H9 (cell line): Measurements from ENCODE around the gene STKLD1. TPM values are rescaled to one million over a fixed set of nuclear protein-coding genes. Genes with fewer than 3 reads are reported as not detected.

Source experiments
- DNase-seq: peaks from one replicate; pipeline ENCODE4 v3.0.0-alpha.2; 2017
- H2AFZ ChIP-seq: one replicate; pipeline ENCODE4 v1.6.1; 2013; ENCODE audit warnings: mild to moderate bottlenecking, low read length, control low read depth, moderate library complexity
- H2AK5ac ChIP-seq: 2 replicates; pipeline ENCODE4 v1.6.1; 2013; ENCODE audit warnings: low read length, control low read depth, mixed read lengths; ENCODE audit not compliant: insufficient read length
- H2BK120ac ChIP-seq: one replicate; pipeline ENCODE4 v1.6.1; 2013; ENCODE audit warnings: low read depth, mild to moderate bottlenecking, low read length, control low read depth, inconsistent platforms; ENCODE audit not compliant: poor library complexity, severe bottlenecking
- H2BK12ac ChIP-seq: 2 replicates; pipeline ENCODE4 v1.6.1; 2013; ENCODE audit warnings: low read length, control low read depth, mixed read lengths, low read depth; ENCODE audit not compliant: insufficient read length
- H2BK15ac ChIP-seq: 2 replicates; pipeline ENCODE4 v1.6.1; 2013; ENCODE audit warnings: low read depth, low read length, control low read depth
- H2BK20ac ChIP-seq: one replicate; pipeline ENCODE4 v1.6.1; 2013; ENCODE audit warnings: low read depth, mild to moderate bottlenecking, low read length, control low read depth, inconsistent platforms; ENCODE audit not compliant: poor library complexity, severe bottlenecking
- H2BK5ac ChIP-seq: 2 replicates; pipeline ENCODE4 v1.6.1; 2013; ENCODE audit warnings: low read length, control low read depth, mixed read lengths; ENCODE audit not compliant: insufficient read length
- H3K14ac ChIP-seq: 2 replicates; pipeline ENCODE4 v1.6.1; 2013; ENCODE audit warnings: low read length, control low read depth; ENCODE audit not compliant: insufficient read depth
- H3K18ac ChIP-seq: 2 replicates; pipeline ENCODE4 v1.6.1; 2013; ENCODE audit warnings: low read depth, mild to moderate bottlenecking, mixed read lengths, low read length, control low read depth; ENCODE audit not compliant: insufficient read length
- H3K23ac ChIP-seq: 2 replicates; pipeline ENCODE4 v1.6.1; 2013; ENCODE audit warnings: low read length, control low read depth, mixed read lengths, low read depth; ENCODE audit not compliant: insufficient read length
- H3K23me2 ChIP-seq: 2 replicates; pipeline ENCODE4 v1.6.1; 2013; ENCODE audit warnings: low read depth, mild to moderate bottlenecking, mixed read lengths, low read length, control low read depth; ENCODE audit not compliant: insufficient read length, poor library complexity, severe bottlenecking
- H3K27ac ChIP-seq: 2 replicates; pipeline ENCODE4 v1.5.1; 2013; ENCODE audit warnings: low read length, control low read depth, mixed read lengths, low read depth; ENCODE audit not compliant: insufficient read length
- H3K27me3 ChIP-seq: 2 replicates; pipeline ENCODE4 v1.6.1; 2013; ENCODE audit warnings: low read length, control low read depth, inconsistent platforms; ENCODE audit not compliant: insufficient read depth
- H3K4ac ChIP-seq: 2 replicates; pipeline ENCODE4 v1.6.1; 2013; ENCODE audit warnings: low read depth, mild to moderate bottlenecking, control low read depth, inconsistent platforms, low read length, moderate library complexity
- H3K4me1 ChIP-seq: 2 replicates; pipeline ENCODE4 v1.6.1; 2013; ENCODE audit warnings: low read length, control low read depth, inconsistent platforms; ENCODE audit not compliant: insufficient read depth
- H3K4me2 ChIP-seq: 2 replicates; pipeline ENCODE4 v1.6.1; 2013; ENCODE audit warnings: low read length, control low read depth, mixed read lengths; ENCODE audit not compliant: insufficient read length, insufficient read depth
- H3K56ac ChIP-seq: 2 replicates; pipeline ENCODE4 v1.6.1; 2013; ENCODE audit warnings: low read depth, mild to moderate bottlenecking, mixed read lengths, low read length, control low read depth; ENCODE audit not compliant: insufficient read length
- H3K79me1 ChIP-seq: 2 replicates; pipeline ENCODE4 v1.6.1; 2013; ENCODE audit warnings: low read depth, mild to moderate bottlenecking, moderate library complexity, low read length, control low read depth, inconsistent platforms; ENCODE audit not compliant: insufficient read depth, poor library complexity, severe bottlenecking
- H3K79me2 ChIP-seq: 2 replicates; pipeline ENCODE4 v1.6.1; 2013; ENCODE audit warnings: low read length, control low read depth, inconsistent platforms; ENCODE audit not compliant: insufficient read depth
- H3K9ac ChIP-seq: 2 replicates; pipeline ENCODE4 v1.6.1; 2013; ENCODE audit warnings: low read length, control low read depth, mixed read lengths; ENCODE audit not compliant: insufficient read length; ENCODE audit errors: extremely low read depth
- H3K9me3 ChIP-seq: one replicate; pipeline ENCODE4 v1.6.1; 2013; ENCODE audit warnings: low read depth, low read length, inconsistent platforms; ENCODE audit not compliant: control insufficient read depth
- H3T11ph ChIP-seq: one replicate; pipeline ENCODE4 v1.6.1; 2013; ENCODE audit warnings: mild to moderate bottlenecking, low read length, control low read depth, inconsistent platforms
- H4K20me1 ChIP-seq: one replicate; pipeline ENCODE4 v1.6.1; 2013; ENCODE audit not compliant: control insufficient read depth, insufficient read length, insufficient read depth
- H4K5ac ChIP-seq: 2 replicates; pipeline ENCODE4 v1.6.1; 2013; ENCODE audit warnings: low read depth, mild to moderate bottlenecking, mixed read lengths, low read length, control low read depth; ENCODE audit not compliant: insufficient read length
- H4K8ac ChIP-seq: replicated peaks from 2 replicates; pipeline ENCODE4 v1.6.1; 2013; ENCODE audit warnings: low read length, control low read depth, mixed read lengths, low read depth; ENCODE audit not compliant: insufficient read length
- H4K91ac ChIP-seq: 2 replicates; pipeline ENCODE4 v1.6.1; 2013; ENCODE audit warnings: low read depth, mild to moderate bottlenecking, moderate library complexity, mixed read lengths, low read length, control low read depth; ENCODE audit not compliant: insufficient read length
- H3K27ac Mint-ChIP-seq, 3 experiments: 2 replicates in 2 of 3; 3 replicates in 1 of 3; pipeline ENCODE4 v1.8.0; 2020 to 2021; ENCODE audit warnings: mixed read lengths in 3 of 3, mild to moderate bottlenecking in 1 of 3, moderate library complexity in 1 of 3
- H3K27me3 Mint-ChIP-seq: 2 replicates; pipeline ENCODE4 v1.8.0; 2021; ENCODE audit warnings: low read depth, mild to moderate bottlenecking, moderate library complexity, mixed read lengths
- H3K36me3 Mint-ChIP-seq, 3 experiments: 2 replicates in 2 of 3; 3 replicates in 1 of 3; pipeline ENCODE4 v1.8.0; 2020 to 2021; ENCODE audit warnings: low read depth in 3 of 3, mixed read lengths in 3 of 3; ENCODE audit not compliant: insufficient read depth in 1 of 3
- H3K4me1 Mint-ChIP-seq, 2 experiments: 2 replicates each; pipeline ENCODE4 v1.8.0; 2020; ENCODE audit warnings: mixed read lengths in 2 of 2
- H3K4me3 Mint-ChIP-seq, 2 experiments: 2 replicates in 1 of 2; 3 replicates in 1 of 2; pipeline ENCODE4 v1.8.0; 2020 to 2021; ENCODE audit warnings: mild to moderate bottlenecking in 2 of 2, mixed read lengths in 2 of 2, moderate library complexity in 1 of 2
- H3K9me3 Mint-ChIP-seq, 2 experiments: 2 replicates in 1 of 2; 3 replicates in 1 of 2; pipeline ENCODE4 v1.8.0; 2020; ENCODE audit warnings: mild to moderate bottlenecking in 2 of 2, mixed read lengths in 2 of 2, moderate library complexity in 1 of 2
- WGBS: extraction: QIAGEN DNeasy Blood & Tissue Kit; methylation state at CpG from one replicate; pipeline ENCODE4 v1.1.7; 2013; ENCODE audit warnings: missing lambda C conversion rate, low lambda C conversion rate, mixed read lengths; ENCODE audit not compliant: insufficient read length; ENCODE audit errors: extremely low coverage; 5-methylcytosine and 5-hydroxymethylcytosine counted together
- total RNA-seq: library from RNA; stranded (reverse); gene quantifications from 2 replicates; pipeline ENCODE4 v1.2.1, GENCODE V29; 2021
- TF ChIP-seq, protein P1 (sequence below): fragments of 200-600 bp; sonication (generic); conservative IDR thresholded peaks from 3 replicates; pipeline ENCODE4 v1.8.0; 2021; ENCODE audit warnings: antibody characterized with exemption, mild to moderate bottlenecking

Gene STKLD1
- total RNA-seq, 1 experiment from 2014 or later, result 0.57 TPM

DNA sequence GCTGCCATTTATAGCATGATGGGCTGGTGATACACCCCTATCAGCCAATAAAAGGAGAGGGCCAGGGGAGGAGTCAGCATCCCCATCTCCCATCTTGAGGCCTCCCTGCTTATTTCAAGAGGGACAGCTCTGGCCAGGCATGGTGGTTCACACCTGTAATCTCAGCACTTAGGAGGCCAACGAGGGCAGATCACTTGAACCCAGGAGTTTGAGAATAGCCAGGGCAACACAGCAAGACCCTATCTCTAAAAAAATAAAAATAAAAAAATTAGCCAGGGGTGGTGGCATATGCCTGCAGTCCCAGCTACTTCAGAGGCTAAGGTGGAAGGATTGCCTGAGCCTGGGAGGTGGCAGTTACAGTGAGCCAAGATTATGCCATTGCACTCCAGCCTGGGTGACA is 31.9 kb downstream of the STKLD1 start:
- Histone ChIP-seq H3K23me2 (no peaks in the 10 kb centered on the region), H3K79me2 (no peaks in the 10 kb centered on the region), H2AK5ac (no peak overlapping the region), H3K23ac (no peak overlapping the region), H3K4me2 (no peak overlapping the region), H2BK20ac (no peak overlapping the region), H3T11ph (no peak overlapping the region), H4K91ac (no peak overlapping the region), H3K27me3 (no peaks in the 10 kb centered on the region), H3K18ac (no peak overlapping the region), H2BK15ac (no peak overlapping the region), H2AFZ (no peak overlapping the region), H3K79me1 (no peaks in the 10 kb centered on the region), H3K27ac (no peak overlapping the region), H3K9ac (no peak overlapping the region), H2BK120ac (no peak overlapping the region), H3K14ac (no peak overlapping the region), H2BK5ac (no peak overlapping the region), H4K8ac (no peak overlapping the region), H4K20me1 (peaks cover 4% of the 10 kb centered on the region), H4K5ac (no peak overlapping the region), H3K4me1 (no peaks in the 10 kb centered on the region), H2BK12ac (no peak overlapping the region), H3K56ac (no peak overlapping the region), H3K9me3 (no peaks in the 10 kb centered on the region), H3K4ac (no peak overlapping the region)
- no peak for DNase-seq
- H3K9me3 Mint-ChIP-seq, result no peaks in the 10 kb centered on the region; a peak in 1 of 5 replicates
- H3K36me3 Mint-ChIP-seq, result peaks cover 47 to 82% (median 76%) of the 10 kb centered on the region in 3 experiments
- WGBS, result no CpG with 5 or more reads among the region's 1 CpG
- peaks cover 0 to 2% of the 10 kb centered on the region in 2 experiments; a peak in 1 of 4 replicates for H3K4me1 Mint-ChIP-seq
- TF ChIP-seq, protein P1, sequence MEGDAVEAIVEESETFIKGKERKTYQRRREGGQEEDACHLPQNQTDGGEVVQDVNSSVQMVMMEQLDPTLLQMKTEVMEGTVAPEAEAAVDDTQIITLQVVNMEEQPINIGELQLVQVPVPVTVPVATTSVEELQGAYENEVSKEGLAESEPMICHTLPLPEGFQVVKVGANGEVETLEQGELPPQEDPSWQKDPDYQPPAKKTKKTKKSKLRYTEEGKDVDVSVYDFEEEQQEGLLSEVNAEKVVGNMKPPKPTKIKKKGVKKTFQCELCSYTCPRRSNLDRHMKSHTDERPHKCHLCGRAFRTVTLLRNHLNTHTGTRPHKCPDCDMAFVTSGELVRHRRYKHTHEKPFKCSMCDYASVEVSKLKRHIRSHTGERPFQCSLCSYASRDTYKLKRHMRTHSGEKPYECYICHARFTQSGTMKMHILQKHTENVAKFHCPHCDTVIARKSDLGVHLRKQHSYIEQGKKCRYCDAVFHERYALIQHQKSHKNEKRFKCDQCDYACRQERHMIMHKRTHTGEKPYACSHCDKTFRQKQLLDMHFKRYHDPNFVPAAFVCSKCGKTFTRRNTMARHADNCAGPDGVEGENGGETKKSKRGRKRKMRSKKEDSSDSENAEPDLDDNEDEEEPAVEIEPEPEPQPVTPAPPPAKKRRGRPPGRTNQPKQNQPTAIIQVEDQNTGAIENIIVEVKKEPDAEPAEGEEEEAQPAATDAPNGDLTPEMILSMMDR, result no peak
- no peaks in the 10 kb centered on the region for H3K27me3 Mint-ChIP-seq
- H3K27ac Mint-ChIP-seq, result no peak overlapping the region
- H3K4me3 Mint-ChIP-seq, result no peak overlapping the region
